Stromal cell of bone marrow (primary cell): ENCODE results near the gene SCNN1B.
"Not testable (repeated sequence)": the region's sequence is repeated elsewhere in the genome, so short reads cannot be mapped to it uniquely, and the experiment has no call there.

ENCODE experiments used
- DNase-seq: peaks from one replicate; pipeline ENCODE4 v3.0.0-alpha.2; 2012; ENCODE audit warnings: low read depth

SCNN1B gene

GRCh38 chr16:23302045-23302956 is at the start of gene SCNN1B:
Gene SCNN1B, plus strand, starts transcription at chr16:23302302. Its CDS starts 46,298 bp downstream, at chr16:23348600.
- DNase-seq, result no peak

GRCh38 chr16:23252310-23252709 is 49.8 kb upstream of the SCNN1B start:
- no peak for DNase-seq

- not testable (repeated sequence) for DNase-seq
Observed at GRCh38 chr16:23253650-23254049, 48.5 kb upstream of the SCNN1B start.

GRCh38 chr16:23254338-23254737 is 47.8 kb upstream of the SCNN1B start:
- DNase-seq, result peak; percentile 26

GRCh38 chr16:23255000-23255399 is 47.1 kb upstream of the SCNN1B start:
- DNase-seq, result no peak

- no peak for DNase-seq
Observed at GRCh38 chr16:23256440-23256839, 45.7 kb upstream of the SCNN1B start.

GRCh38 chr16:23257682-23258081 is 44.4 kb upstream of the SCNN1B start:
- DNase-seq, result no peak

- no peak for DNase-seq
Observed at GRCh38 chr16:23258919-23259237, 43.2 kb upstream of the SCNN1B start.

GRCh38 chr16:23267647-23268046 is 34.5 kb upstream of the SCNN1B start:
- no peak for DNase-seq

- no peak for DNase-seq
Observed at GRCh38 chr16:23268561-23268960, 33.5 kb upstream of the SCNN1B start.

- no peak for DNase-seq
Observed at GRCh38 chr16:23269248-23269953, 32.7 kb upstream of the SCNN1B start.

- DNase-seq, result no peak
Observed at GRCh38 chr16:23270654-23271053, 31.4 kb upstream of the SCNN1B start.

- DNase-seq, result no peak
Observed at GRCh38 chr16:23274968-23275367, 27.1 kb upstream of the SCNN1B start.

- DNase-seq, result no peak
Observed at GRCh38 chr16:23276821-23277220, 25.3 kb upstream of the SCNN1B start.

- DNase-seq, result no peak
Observed at GRCh38 chr16:23278031-23278430, 24.1 kb upstream of the SCNN1B start.

GRCh38 chr16:23279721-23280153 is 22.4 kb upstream of the SCNN1B start:
- no peak for DNase-seq

GRCh38 chr16:23280483-23280967 is 21.6 kb upstream of the SCNN1B start:
- no peak for DNase-seq

- DNase-seq, result no peak
Observed at GRCh38 chr16:23282568-23282967, 19.5 kb upstream of the SCNN1B start.

- no peak for DNase-seq
Observed at GRCh38 chr16:23283571-23283970, 18.5 kb upstream of the SCNN1B start.

- DNase-seq, result no peak
Observed at GRCh38 chr16:23284584-23284983, 17.5 kb upstream of the SCNN1B start.

- peak; percentile 38 for DNase-seq
Observed at GRCh38 chr16:23286131-23286532, 16.0 kb upstream of the SCNN1B start.

GRCh38 chr16:23288209-23288608 is 13.9 kb upstream of the SCNN1B start:
- no peak for DNase-seq
